Measurements from ENCODE around the gene NUMBL. TPM values are rescaled to one million over a fixed set of nuclear protein-coding genes. Genes with fewer than 3 reads are reported as not detected.

The NUMBL gene
- total and polyA plus RNA-seq, 2 of the 8 experiments (the other 6 are each of a cell fraction or from before 2014, with no cell fraction given) = 13.5 to 24.8 TPM

DNA sequence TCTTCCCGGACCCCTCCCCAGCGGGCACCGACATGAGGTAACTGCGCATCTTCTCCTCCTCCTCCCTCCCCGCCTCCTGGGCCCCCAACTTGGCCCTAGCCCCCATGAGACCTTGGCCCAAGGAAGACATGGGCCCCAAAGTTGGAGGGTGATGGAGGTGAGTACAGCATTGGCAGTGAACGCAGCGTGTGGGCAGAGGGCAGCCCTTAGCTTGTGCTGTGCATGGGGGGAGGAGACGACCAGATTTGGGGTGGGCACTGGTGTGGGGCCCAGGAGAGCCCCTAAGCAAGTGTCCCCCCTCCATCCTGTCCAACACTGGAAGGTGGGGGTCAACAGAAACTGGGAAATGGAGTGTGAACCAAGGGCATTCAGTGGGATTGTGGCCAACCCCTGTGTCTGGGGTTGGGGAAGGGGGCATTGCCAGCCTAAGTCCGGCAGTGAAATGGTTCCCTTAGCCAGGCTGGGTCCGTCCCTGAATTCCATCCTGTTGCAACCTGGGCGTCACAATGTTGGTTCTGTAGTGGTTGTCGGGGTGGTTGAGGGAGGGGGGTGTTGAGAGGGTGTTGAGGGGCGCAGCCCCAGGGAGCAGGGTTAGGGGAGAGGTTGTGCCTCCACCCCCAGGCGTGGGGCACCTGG is 23.5 kb downstream of the NUMBL start:
- no peak overlapping the region for H3K4ac ChIP-seq (replicated peaks; ENCODE audit: insufficient read length, low read depth, low read length)
- FAIRE-seq = no peak
- WGBS, 2 experiments (ENCODE audit: extremely low coverage in 1 of 2, insufficient coverage in 1 of 2, insufficient read length in 1 of 2, insufficient replicate concordance in 2 of 2, low coverage in 1 of 2, low lambda C conversion rate in 2 of 2, missing lambda C conversion rate in 1 of 2) = 86% methylated on average over 13 of the region's 14 CpGs; no CpG with 5 or more reads in 1 of the 2 experiments

More for the DNA sequence above, 23.5 kb downstream of the NUMBL start:
- H3K4me2 ChIP-seq (ENCODE audit: insufficient read depth in 1 of 2, low read depth in 2 of 2, low read length in 2 of 2) = no peak overlapping the region
- no peak overlapping the region for H4K91ac ChIP-seq (replicated peaks; ENCODE audit: insufficient read length, low read length)
- H3K27ac ChIP-seq (ENCODE audit: low read depth, low read length) = no peak overlapping the region
- no peak overlapping the region for H4K5ac ChIP-seq (ENCODE audit: insufficient read length, low read depth, low read length)
- H2BK5ac ChIP-seq (ENCODE audit: low read depth, low read length) = no peak overlapping the region
- peaks cover 0 to 4% (median 3%) of the 10 kb centered on the region in 4 experiments; a peak in 5 of 7 replicates for H3K4me1 ChIP-seq (replicated peaks in 1 of 4; ENCODE audit: control insufficient read depth in 3 of 4, insufficient read depth in 4 of 4, low read length in 3 of 4)
- POLR2A ChIA-PET (ENCODE audit: partially characterized antibody) = no interaction called here
- H2AK5ac ChIP-seq (ENCODE audit: low read depth, low read length) = no peak overlapping the region
- H3K79me1 ChIP-seq (ENCODE audit: low read depth, low read length) = no peaks in the 10 kb centered on the region; the same call in 1 of the 2 replicates
- no peak overlapping the region for H3K9ac ChIP-seq (replicated peaks in 1 of 4; ENCODE audit: extremely low read depth in 1 of 4, low read depth in 3 of 4, low read length in 3 of 4)
- no peak overlapping the region for H2AFZ ChIP-seq (ENCODE audit: low read length)
- no peak overlapping the region for H2BK120ac ChIP-seq (replicated peaks; ENCODE audit: low read depth, low read length)
- peaks cover 0 to 32% (median 14%) of the 10 kb centered on the region in 4 experiments; a peak in 4 of 8 replicates for H3K36me3 ChIP-seq (ENCODE audit: control insufficient read depth in 2 of 4, insufficient read depth in 4 of 4, low read length in 3 of 4)
- peaks cover 2% of the 10 kb centered on the region; the same call in 1 of the 2 replicates for H3K23me2 ChIP-seq (ENCODE audit: low read depth, low read length)
- no peak overlapping the region for H2BK15ac ChIP-seq (ENCODE audit: low read length)
- no peak overlapping the region for H3K56ac ChIP-seq (replicated peaks; ENCODE audit: insufficient read length, low read depth, low read length)
- no peak overlapping the region for H2BK20ac ChIP-seq (ENCODE audit: low read length)
- H3K9me3 ChIP-seq (ENCODE audit: insufficient read depth in 2 of 2, low read depth in 1 of 2, low read length in 1 of 2) = no peaks in the 10 kb centered on the region
- no peak for TF ChIP-seq CHD1 (IDR thresholded peaks at IDR 0.05; ENCODE audit: low read depth, low read length)
- no peak for TF ChIP-seq YY1 (IDR thresholded peaks at IDR 0.05; ENCODE audit: low read depth, low read length)
- H3K79me2 ChIP-seq (ENCODE audit: control insufficient read depth in 1 of 2, insufficient read depth in 2 of 2, low read length in 2 of 2) = no peaks in the 10 kb centered on the region
- H2BK12ac ChIP-seq (ENCODE audit: low read depth, low read length) = no peak overlapping the region
- peaks cover 0 to 7% of the 10 kb centered on the region in 2 experiments for H4K20me1 ChIP-seq (replicated peaks in 1 of 2; ENCODE audit: control insufficient read depth in 1 of 2, insufficient read depth in 2 of 2, low read length in 2 of 2)
- H3K18ac ChIP-seq (ENCODE audit: extremely low read depth, low read length) = no peak overlapping the region
- no peak for DNase-seq (ENCODE audit: low read depth in 1 of 2, low spot score in 2 of 2)
- H4K8ac ChIP-seq (ENCODE audit: extremely low read depth, insufficient read depth, low read length) = no peak overlapping the region
- no peak overlapping the region for H3K4me3 ChIP-seq (ENCODE audit: extremely low read depth in 1 of 4, insufficient read depth in 2 of 4, low read depth in 3 of 4, low read length in 4 of 4)
- H3K14ac ChIP-seq (ENCODE audit: insufficient read length) = no peak overlapping the region
- CTCF ChIA-PET (ENCODE audit: partially characterized antibody) = no interaction called here
- H3K27me3 ChIP-seq (replicated peaks in 1 of 4; ENCODE audit: control insufficient read depth in 3 of 4, extremely low read depth in 1 of 4, insufficient read depth in 3 of 4, low read length in 3 of 4) = no peaks in the 10 kb centered on the region; a peak in 1 of 7 replicates
- no peak overlapping the region for H3K23ac ChIP-seq (ENCODE audit: insufficient read length)
